AG09309 (cell line): ENCODE data around the gene ELOVL1.

Experiments
- DNase-seq: peaks from one replicate; pipeline ENCODE4 v3.0.0-alpha.2; 2010; ENCODE audit warnings: low read depth
- H3K4me3 ChIP-seq: 2 replicates; pipeline ENCODE4 v1.5.1; 2011; ENCODE audit warnings: mild to moderate bottlenecking, low read depth, low read length, moderate library complexity; ENCODE audit not compliant: control insufficient read depth
- CTCF ChIP-seq: IDR thresholded peaks from 2 replicates; pipeline ENCODE4 v1.5.1; 2011; ENCODE audit warnings: mild to moderate bottlenecking, low read depth, low read length, inconsistent platforms; ENCODE audit not compliant: insufficient read depth, control insufficient read depth; ENCODE audit errors: missing control alignments

ELOVL1 gene

GRCh38 chr1:43340559-43340958, 27.3 kb downstream of the ELOVL1 start:
- no peak for TF ChIP-seq CTCF
- no peak overlapping the region for H3K4me3 ChIP-seq
- no peak for DNase-seq

- no peak for DNase-seq
- no peak for TF ChIP-seq CTCF
- no peak overlapping the region for H3K4me3 ChIP-seq
These were observed 28.1 kb downstream of the ELOVL1 start for GRCh38 chr1:43339584-43340232.

DNA sequence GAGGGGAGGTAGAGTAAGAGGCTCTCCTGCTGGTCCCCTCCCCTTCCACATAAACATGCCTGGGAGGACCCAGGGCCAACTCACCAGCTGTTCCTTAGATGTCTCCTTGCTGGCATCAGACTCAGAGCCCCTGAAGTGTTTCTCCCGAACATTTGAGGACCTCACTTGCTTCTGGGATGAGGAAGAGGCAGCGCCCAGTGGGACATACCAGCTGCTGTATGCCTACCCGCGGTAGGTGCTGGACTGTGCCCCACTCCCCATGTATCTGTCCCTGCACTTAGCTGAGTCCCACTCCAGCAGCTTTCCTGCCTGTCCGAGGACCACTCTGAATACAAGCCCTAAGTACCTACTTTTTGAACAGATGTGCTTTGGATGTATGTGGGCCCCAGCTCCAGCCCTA, 29.8 kb downstream of the ELOVL1 start:
- no peak for TF ChIP-seq CTCF
- DNase-seq, result no peak
- no peak overlapping the region for H3K4me3 ChIP-seq

- no peak for TF ChIP-seq CTCF
- DNase-seq, result no peak
- H3K4me3 ChIP-seq, result no peak within 1 kb of the TSS
These were observed 30.2 kb downstream of the ELOVL1 start, which contains the start of gene MPL for GRCh38 chr1:43337588-43337987. Gene MPL, plus strand, starts transcription at chr1:43337818. Its CDS starts 31 bp downstream, at chr1:43337849.

GRCh38 chr1:43334453-43335205, 33.2 kb downstream of the ELOVL1 start:
- no peak overlapping the region for H3K4me3 ChIP-seq
- no peak for DNase-seq
- no peak for TF ChIP-seq CTCF

GRCh38 chr1:43331688-43332087, 36.1 kb downstream of the ELOVL1 start:
- TF ChIP-seq CTCF, result no peak
- H3K4me3 ChIP-seq, result no peak overlapping the region
- DNase-seq, result no peak
